HG02840 (cell line): ENCODE measurements around the gene LMX1A.

Experiments used
- ATAC-seq: cut with Tn5 transposase; IDR thresholded peaks from one replicate; pipeline ENCODE4 v1.9.1; 2021; ENCODE audit warnings: mild to moderate bottlenecking, moderate library complexity, moderate number of reproducible peaks; ENCODE audit not compliant: unreplicated experiment, low FRiP score

The LMX1A gene

GRCh38 chr1:165369255-165369848, 12.8 kb upstream of the LMX1A start:
- ATAC-seq, result no peak

GRCh38 chr1:165367375-165367993, 11.0 kb upstream of the LMX1A start:
- no peak for ATAC-seq

GRCh38 chr1:165365341-165365740, 8.8 kb upstream of the LMX1A start:
- no peak for ATAC-seq

DNA sequence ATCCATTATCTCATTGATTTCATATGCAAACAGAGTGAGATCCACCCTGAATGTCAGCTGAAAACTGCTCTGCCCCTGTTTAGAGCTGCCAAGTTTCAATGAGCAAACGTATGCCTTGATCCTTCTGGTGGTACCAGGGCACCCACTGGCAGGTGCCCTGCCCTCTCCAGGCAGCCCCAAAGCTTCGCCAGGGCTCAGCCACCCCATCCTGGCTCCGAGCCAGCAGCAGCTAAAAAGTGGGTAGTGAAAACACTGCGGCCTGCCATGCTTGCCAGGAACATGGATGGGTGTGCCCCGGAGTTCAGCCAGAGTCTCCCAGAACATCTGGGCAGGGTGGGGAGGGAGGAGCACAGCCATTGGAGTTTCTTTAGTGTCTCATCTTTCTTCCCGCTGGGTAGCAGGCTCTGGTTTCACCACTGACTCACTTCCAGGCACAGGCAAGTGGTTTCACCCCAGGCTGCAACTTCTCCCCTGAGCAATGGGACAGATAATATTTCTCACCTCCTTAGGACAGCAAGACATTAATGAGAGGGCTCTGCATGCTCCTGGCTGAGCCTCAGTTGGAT, 8.1 kb upstream of the LMX1A start:
- no peak for ATAC-seq

- no peak for ATAC-seq
Measured at GRCh38 chr1:165356876-165357275, 361 bp upstream of the LMX1A start.

- ATAC-seq, result no peak
Measured at GRCh38 chr1:165355139-165355976, 1.2 kb downstream of the LMX1A start.

DNA sequence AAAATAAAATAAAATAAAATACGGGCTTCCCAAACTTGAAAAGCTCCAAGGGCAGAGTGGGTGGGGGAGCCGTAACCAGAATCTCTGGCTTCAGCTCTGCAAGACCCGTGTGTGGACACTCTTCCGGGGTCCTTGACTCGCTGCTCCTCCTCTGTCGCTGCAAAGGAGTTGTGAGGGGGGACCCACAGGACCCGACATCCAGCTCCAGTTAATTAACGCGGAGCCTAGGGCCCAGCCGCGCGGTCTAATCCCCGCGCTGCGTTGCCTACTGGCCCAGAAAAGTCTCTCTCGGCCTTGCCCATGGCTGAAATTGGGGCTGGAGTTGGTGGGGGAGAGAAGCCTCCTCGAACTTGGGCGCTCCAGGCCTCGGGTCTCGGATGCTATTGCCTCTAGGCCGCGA, 1.8 kb downstream of the LMX1A start:
- ATAC-seq, result no peak

DNA sequence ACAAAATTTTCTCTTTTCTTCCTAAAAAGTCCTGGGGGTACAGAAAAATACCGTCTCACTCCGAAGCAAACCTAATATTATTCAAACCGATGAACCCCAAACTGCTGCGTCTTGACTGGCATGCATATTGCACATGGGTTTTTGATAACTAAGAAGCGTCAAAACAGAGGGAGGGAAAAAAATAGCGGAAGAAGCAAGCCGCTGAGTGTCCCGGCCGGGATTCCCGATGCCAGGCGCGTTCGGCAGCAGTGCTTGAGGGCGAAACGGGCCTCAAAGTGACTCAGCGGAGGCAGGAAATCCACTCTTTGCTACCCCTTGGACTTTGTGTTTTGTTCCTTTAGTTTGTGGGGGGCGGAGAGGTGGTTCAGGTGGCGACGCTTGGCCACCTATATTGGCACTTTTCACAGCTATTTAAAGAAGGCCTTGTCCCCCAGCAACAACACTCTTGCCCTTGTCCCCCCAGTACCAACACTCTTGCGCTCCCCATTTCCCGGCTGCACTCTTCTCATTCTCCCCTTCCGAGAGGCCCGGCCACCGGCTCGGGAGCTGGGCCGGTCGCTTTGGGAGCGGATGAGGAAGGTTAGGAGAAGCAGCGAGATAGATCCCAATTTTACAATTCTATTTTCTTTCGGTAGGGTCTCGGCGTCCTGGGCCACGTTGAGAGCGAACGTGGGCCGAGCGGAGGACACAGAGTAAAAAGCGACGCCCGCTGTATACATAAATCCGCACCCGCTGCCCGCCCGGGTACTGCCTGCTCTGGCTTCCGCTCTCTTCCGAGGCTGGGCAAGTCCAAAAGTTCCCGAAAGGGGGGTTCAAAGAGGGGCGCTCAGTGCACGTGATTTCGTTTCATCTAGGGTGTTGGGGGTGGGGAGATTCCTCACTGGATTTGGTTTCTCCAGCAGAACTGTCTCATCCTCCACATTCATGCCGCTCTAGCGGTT, 2.5 kb downstream of the LMX1A start:
- no peak for ATAC-seq

GRCh38 chr1:165352442-165353293, 3.8 kb downstream of the LMX1A start:
- no peak for ATAC-seq

- ATAC-seq, result no peak
Measured at GRCh38 chr1:165351863-165352441, 4.6 kb downstream of the LMX1A start.

GRCh38 chr1:165350840-165351239, 5.7 kb downstream of the LMX1A start:
- ATAC-seq, result no peak

DNA sequence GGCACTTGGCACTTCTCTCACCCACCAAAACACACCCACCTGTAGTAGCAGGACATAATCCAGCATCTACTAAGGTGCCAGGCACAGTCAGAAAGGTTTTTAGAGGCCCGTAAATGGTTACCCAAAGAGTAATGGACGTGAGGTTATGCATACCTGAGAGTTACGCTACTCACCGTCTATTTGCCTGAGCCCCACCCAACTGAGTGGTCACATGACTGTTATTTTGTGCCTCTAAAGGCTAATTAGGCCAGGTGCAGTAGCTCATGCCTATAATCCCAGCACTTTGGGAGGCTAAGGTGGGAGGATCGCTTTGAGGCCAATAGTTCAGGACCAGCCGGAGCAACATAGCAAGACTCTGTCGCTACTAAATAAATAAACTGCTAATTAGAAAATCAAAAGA, 11.0 kb downstream of the LMX1A start:
- ATAC-seq, result no peak

DNA sequence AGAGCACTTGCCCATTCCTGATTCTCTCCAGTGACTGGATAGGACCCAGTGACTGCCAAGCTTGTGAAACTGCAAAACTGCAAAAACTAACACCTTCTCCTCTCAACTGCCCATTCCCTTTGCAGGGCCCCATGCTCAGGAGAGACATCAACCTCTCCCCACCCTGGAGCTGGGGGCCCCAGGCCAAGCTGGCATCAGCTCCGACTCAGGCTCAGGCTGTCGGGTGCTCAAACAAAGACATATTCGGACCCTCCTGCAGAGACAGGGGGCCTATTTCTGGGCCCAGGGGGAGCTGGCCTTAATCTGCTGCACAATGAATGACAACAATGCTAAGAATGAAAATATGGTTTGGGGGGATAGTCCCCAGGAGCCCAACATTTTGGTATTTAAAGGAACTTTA, 11.8 kb downstream of the LMX1A start:
- ATAC-seq, result no peak

DNA sequence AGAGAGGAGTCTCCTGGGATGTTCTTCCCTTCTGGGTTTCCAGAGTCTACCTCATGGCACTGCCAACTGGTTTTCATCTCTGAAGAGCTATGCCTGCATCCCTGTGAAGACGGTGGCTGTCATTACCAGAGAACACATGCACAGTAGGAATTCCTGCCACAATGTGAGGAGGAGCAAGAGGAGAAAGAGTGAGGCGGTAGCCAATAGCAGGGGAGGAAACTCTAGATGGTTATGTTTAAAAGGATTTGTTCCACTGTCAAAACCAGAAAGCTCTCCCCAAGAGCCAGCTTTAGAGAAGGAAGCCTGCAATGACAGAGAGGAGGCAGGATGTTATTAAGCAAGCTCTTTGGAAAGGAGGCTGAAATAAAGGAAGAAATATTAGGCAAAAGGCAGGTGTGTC, 12.3 kb downstream of the LMX1A start:
- ATAC-seq, result no peak

DNA sequence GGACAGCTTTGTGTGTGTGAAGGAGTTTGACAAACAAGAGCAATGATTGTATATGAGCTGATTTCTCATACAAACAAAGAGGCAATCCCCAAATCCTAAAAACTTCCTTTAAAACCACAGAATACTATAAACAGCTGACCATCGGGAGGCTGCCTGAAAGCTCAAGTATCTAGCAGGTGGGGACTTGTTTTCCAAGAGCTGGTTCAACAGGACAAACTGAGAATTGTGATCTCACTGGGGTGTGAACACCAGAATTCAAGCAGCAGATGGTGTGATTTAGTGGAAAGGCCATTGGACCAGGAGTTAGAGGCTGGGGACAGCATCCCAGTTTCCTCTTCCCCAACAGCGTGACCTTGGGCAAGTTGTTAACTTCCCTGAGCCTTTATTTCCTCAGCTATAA, 13.9 kb downstream of the LMX1A start:
- no peak for ATAC-seq

DNA sequence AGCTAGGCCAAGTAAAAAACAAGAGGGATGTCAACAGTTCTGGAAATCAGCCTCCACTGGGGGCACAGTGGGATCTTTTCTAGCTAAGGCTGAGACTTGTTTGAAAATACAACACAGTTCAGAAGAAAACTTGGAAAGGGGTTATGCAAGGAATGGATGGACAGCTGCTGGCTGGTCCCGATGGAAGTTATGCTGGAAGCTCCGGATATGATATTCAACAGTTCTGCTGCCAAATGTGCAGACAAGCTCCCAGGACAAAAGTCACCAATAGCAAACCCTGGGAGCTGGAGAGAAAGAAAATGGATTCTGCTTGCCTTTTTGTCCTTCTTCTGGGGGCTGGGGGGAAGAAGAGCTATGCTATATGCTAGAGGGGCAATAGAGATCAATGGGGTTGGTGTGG, 14.3 kb downstream of the LMX1A start:
- ATAC-seq, result no peak

DNA sequence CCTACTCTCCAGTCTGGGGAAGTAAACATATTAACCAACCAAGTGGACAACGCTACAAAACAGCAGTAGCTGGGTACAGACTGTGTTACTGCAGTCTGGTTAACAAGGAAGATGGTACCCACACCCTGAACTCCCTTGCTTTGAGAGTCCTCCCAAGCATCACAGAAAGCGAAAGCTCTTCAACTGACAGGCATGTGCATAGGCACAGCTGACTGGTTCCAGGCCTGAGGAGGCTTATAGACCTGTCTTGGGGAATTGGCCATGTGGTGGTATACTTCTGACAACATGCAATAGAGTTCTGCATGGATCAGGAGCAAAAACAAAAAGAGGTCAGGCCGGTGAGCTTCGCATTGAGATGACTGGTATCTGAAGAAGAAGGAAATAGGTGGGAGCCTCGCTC, 17.4 kb downstream of the LMX1A start:
- ATAC-seq, result no peak

DNA sequence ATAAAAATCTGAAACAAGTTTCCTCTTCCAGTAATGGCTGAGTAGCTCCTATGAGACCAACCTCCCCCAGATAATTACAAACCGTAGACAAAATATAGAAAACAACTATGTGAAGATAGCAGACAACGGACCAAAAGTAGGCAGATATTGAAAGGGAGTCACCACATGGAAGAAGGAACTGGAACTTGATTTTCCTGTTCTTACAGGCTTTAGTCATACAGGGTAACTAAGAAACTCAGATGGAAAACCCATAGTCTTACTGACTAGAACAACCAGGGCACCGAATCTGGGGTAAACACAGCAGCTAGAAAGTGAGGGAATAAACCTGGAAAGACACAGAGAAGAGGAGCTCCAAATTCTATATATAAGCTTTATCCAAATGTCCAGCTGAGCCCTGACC, 26.0 kb downstream of the LMX1A start:
- ATAC-seq, result no peak

DNA sequence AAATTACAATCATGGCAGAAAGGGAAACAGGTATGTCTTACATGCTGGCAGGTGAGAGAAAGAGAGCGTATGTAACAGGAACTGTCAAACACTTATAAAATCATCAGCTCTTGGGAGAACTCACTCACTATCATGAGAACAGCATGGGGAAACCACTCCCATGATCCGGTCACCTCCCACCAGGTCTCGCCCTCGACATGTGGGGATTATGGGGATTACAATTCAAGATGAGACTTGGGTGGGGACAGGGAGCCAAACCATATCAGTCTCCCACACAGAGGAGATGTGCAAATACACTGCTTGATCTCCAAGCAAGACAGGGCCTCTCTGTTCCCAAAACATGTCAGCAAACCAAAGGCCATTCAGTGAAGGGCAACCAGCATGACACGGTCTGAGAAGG, 27.4 kb downstream of the LMX1A start:
- ATAC-seq, result no peak
